Measurements from ENCODE around the gene DYNC2LI1.
"Not testable (repeated sequence)": the region's sequence is repeated elsewhere in the genome, so short reads cannot be mapped to it uniquely, and the experiment has no call there.

DNA sequence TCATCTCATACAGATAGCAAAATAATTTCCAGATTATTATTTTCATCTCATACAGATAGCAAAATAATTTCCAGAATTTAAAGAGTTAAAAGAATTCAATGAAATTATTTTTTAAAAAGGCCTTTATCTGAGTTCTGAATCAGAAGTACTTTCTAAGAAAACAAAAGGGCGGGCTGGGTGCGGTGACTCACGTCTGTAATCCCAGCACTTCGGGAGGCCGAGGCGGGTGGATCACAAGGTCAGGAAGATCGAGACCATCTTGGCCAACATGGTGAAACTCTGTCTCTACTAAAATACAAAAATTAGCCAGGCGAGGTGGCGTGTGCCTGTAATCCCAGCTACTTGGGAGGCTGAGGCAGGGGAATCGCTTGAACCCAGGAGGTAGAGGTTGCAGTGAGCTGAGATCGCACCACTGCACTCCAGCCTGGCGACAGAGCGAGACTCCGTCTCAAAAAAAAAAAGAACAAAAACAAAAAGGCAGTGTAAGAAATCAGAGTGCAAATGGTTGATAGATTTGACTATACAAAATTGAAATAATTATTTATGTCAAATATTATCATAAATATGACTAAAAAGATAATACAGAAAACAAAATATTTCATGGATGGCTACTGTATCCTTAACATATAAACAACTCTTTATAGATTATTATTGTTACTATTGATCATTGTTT lies 46.7 kb upstream of the DYNC2LI1 start:
- TF ChIP-seq, protein P1, sequence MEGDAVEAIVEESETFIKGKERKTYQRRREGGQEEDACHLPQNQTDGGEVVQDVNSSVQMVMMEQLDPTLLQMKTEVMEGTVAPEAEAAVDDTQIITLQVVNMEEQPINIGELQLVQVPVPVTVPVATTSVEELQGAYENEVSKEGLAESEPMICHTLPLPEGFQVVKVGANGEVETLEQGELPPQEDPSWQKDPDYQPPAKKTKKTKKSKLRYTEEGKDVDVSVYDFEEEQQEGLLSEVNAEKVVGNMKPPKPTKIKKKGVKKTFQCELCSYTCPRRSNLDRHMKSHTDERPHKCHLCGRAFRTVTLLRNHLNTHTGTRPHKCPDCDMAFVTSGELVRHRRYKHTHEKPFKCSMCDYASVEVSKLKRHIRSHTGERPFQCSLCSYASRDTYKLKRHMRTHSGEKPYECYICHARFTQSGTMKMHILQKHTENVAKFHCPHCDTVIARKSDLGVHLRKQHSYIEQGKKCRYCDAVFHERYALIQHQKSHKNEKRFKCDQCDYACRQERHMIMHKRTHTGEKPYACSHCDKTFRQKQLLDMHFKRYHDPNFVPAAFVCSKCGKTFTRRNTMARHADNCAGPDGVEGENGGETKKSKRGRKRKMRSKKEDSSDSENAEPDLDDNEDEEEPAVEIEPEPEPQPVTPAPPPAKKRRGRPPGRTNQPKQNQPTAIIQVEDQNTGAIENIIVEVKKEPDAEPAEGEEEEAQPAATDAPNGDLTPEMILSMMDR (IDR thresholded peaks at IDR 0.05) = not testable (repeated sequence)
- not testable (repeated sequence) for TF ChIP-seq POLR2A (IDR thresholded peaks at IDR 0.05)
